Measurements from ENCODE around the gene POU2F3.

POU2F3 gene

GRCh38 chr11:120230433-120231071 lies 9.4 kb upstream of the POU2F3 start:
- TF ChIP-seq CTCF (IDR thresholded peaks at IDR 0.05): no peak

- no peak for TF ChIP-seq CTCF (IDR thresholded peaks at IDR 0.05)
These were observed 8.0 kb upstream of the POU2F3 start for GRCh38 chr11:120231963-120232362.

GRCh38 chr11:120233207-120233803 lies 6.6 kb upstream of the POU2F3 start:
- no peak for TF ChIP-seq CTCF (IDR thresholded peaks at IDR 0.05)

- peak; percentile 92 for TF ChIP-seq CTCF (IDR thresholded peaks at IDR 0.05)
These were observed 4.8 kb upstream of the POU2F3 start for GRCh38 chr11:120235024-120235628.

- TF ChIP-seq CTCF (IDR thresholded peaks at IDR 0.05): no peak
These were observed 3.5 kb upstream of the POU2F3 start for GRCh38 chr11:120236169-120237107.

- no peak for TF ChIP-seq CTCF (IDR thresholded peaks at IDR 0.05)
These were observed 846 bp upstream of the POU2F3 start for GRCh38 chr11:120238968-120239620.

- TF ChIP-seq CTCF (IDR thresholded peaks at IDR 0.05): no peak
These were observed 926 bp downstream of the POU2F3 start for GRCh38 chr11:120240866-120241265.
